ENCODE data around the gene SLC29A4. TPM values are rescaled to one million over a fixed set of nuclear protein-coding genes. Genes with fewer than 3 reads are reported as not detected.
"Not testable (repeated sequence)": the region's sequence is repeated elsewhere in the genome, so short reads cannot be mapped to it uniquely, and the experiment has no call there.

SLC29A4 gene
- total RNA-seq, 1 donor from 2014 or later, result 0.98 TPM

DNA sequence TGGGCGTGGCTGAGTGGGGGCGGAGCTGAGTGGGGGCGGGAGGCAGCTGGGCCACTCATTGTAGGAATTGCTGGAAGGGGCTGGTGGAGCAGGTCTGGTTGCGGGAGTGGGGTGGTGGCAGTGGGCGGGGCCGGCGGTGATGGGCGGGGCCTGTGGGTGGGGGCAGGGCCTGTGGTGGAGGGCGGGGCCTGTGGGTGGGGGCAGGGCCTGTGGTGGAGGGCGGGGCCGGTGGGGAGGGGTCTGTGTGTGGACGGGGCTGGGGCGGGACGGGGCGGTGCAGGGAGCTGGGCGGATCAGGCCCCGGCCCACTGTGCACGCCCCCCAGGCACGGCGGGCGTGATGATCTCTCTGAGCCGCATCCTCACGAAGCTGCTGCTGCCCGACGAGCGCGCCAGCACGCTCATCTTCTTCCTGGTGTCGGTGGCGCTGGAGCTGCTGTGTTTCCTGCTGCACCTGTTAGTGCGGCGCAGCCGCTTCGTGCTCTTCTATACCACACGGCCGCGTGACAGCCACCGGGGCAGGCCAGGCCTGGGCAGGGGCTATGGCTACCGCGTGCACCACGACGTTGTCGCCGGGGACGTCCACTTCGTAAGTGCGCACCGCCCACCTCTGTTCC is 14.0 kb downstream of the SLC29A4 start:
- no peaks in the 10 kb centered on the region for H3K9me3 ChIP-seq
- intact Hi-C loops (cut with DNase I), result no loop called here
- TF ChIP-seq, protein P1, sequence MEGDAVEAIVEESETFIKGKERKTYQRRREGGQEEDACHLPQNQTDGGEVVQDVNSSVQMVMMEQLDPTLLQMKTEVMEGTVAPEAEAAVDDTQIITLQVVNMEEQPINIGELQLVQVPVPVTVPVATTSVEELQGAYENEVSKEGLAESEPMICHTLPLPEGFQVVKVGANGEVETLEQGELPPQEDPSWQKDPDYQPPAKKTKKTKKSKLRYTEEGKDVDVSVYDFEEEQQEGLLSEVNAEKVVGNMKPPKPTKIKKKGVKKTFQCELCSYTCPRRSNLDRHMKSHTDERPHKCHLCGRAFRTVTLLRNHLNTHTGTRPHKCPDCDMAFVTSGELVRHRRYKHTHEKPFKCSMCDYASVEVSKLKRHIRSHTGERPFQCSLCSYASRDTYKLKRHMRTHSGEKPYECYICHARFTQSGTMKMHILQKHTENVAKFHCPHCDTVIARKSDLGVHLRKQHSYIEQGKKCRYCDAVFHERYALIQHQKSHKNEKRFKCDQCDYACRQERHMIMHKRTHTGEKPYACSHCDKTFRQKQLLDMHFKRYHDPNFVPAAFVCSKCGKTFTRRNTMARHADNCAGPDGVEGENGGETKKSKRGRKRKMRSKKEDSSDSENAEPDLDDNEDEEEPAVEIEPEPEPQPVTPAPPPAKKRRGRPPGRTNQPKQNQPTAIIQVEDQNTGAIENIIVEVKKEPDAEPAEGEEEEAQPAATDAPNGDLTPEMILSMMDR (IDR thresholded peaks at IDR 0.05), result no peak
- no peak for DNase-seq
- H3K4me3 ChIP-seq, result no peak overlapping the region
- peak; percentile 35 for ATAC-seq
- H3K27me3 ChIP-seq, result no peaks in the 10 kb centered on the region
- H3K4me1 ChIP-seq, result no peaks in the 10 kb centered on the region
- no peaks in the 10 kb centered on the region for H3K36me3 ChIP-seq
- H3K27ac ChIP-seq, result no peak overlapping the region

DNA sequence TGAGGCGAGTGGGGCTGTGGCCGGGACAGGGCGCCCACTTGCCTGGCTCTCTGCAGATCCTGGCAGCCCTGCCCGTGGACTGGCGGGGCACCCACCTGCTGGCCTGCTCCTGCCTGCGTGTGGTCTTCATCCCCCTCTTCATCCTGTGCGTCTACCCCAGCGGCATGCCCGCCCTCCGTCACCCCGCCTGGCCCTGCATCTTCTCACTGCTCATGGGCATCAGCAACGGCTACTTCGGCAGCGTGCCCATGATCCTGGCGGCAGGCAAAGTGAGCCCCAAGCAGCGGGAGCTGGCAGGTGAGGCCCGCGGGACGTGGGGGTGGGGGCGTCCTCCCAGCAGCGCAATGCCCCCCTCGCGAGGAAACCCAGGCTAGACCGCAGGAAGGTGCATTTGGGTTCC is 17.6 kb downstream of the SLC29A4 start:
- ATAC-seq, result no peak
- intact Hi-C loops (cut with DNase I), result no loop called here
- TF ChIP-seq, protein P1 (IDR thresholded peaks at IDR 0.05), result no peak
- no peaks in the 10 kb centered on the region for H3K9me3 ChIP-seq
- H3K27ac ChIP-seq, result no peak overlapping the region
- no peaks in the 10 kb centered on the region for H3K4me1 ChIP-seq
- H3K4me3 ChIP-seq, result no peak overlapping the region
- no peaks in the 10 kb centered on the region for H3K27me3 ChIP-seq
- H3K36me3 ChIP-seq, result no peaks in the 10 kb centered on the region
- DNase-seq, result no peak

DNA sequence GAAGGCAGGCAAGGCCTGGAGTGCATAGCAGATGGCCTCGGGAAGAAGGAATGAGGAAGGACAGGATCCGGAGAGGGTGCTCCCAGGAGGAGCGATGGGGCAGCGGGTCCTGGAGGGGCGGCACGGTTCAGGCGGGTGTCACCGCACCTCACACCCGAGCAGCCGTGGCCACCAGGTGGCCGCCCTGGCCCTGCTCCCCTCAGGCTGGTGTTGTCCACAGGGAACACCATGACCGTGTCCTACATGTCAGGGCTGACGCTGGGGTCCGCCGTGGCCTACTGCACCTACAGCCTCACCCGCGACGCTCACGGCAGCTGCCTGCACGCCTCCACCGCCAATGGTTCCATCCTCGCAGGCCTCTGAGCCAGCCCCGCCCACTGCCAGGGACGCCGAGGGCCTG is 19.8 kb downstream of the SLC29A4 start:
- DNase-seq (no peak), ATAC-seq (peak; percentile 21)
- Histone ChIP-seq H3K27me3 (no peaks in the 10 kb centered on the region), H3K9me3 (no peaks in the 10 kb centered on the region), H3K36me3 (peaks cover 11% of the 10 kb centered on the region), H3K4me1 (no peaks in the 10 kb centered on the region), H3K27ac (no peak overlapping the region), H3K4me3 (no peak overlapping the region)
- intact Hi-C loops (cut with DNase I), result no loop called here
- TF ChIP-seq, protein P1 (IDR thresholded peaks at IDR 0.05), result no peak

DNA sequence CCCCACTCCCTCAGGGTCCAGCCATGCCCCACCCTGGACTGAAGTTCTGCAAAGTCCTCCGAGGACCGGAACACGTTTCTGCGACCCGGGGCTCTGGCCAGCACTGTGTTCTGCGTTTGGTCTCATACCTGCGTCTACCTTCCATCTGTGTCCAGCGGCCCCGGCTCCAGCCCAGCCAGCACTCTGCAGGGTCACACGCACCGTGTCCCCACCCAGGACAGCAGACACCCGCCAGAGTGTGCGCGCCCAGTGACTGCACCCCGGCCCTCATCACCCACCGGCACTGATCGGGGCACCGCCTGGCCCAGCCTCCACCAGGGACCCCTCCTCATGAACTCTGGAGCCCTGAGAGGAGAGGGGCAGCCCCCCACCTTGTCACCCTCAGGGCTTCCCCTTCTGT is 20.3 kb downstream of the SLC29A4 start:
- no peaks in the 10 kb centered on the region for H3K9me3 ChIP-seq
- peak; percentile 2 for ATAC-seq
- no peak for DNase-seq
- no peaks in the 10 kb centered on the region for H3K4me1 ChIP-seq
- intact Hi-C loops (cut with DNase I), result no loop called here
- TF ChIP-seq, protein P1 (IDR thresholded peaks at IDR 0.05), result no peak
- no peak overlapping the region for H3K27ac ChIP-seq
- H3K4me3 ChIP-seq, result no peak overlapping the region
- H3K36me3 ChIP-seq, result peaks cover 16% of the 10 kb centered on the region
- H3K27me3 ChIP-seq, result no peaks in the 10 kb centered on the region

DNA sequence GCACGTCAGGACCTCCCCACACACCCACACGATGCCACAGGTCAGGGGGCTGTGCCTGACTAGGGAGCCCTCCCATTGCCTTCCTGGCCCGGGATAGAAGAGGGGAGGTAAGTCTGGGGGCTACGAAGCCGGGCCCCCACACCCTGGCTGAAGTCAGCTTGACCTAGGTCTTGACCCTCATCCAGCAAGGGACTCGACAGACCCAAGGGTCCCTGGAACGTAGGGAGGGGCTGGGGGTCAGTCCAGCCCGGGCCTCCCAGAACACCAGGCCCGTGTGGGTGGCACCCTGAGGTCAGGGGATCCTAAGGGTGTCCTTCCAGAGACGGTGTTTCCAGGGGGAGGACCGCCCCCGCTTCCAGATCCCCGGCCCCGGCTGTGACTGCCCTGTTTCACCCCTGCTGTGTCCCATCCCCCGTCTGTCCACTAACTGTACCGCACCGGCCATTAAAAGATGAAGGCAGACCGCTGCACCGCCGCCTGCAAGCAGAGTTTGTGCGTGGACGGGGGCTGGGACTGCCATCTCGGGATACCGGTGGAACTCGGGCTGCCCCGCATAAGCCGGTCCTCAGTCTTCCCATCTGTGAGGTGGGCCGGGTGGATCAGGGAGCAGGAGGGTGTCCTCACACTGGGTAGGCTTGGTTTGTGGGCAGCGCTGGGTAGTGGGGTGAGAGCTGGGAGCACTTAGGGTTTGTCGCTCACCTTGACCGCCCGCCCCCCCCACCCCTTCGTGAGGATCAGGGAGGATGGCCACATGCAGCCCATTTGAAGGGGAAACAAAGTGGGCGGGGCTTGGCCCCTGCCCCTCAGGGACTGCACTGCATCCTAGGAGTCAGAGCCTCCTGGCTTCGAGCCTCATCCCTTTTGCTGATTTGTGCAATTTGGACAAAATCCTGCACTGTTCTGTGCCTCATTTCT is 21.1 kb downstream of the SLC29A4 start:
- Histone ChIP-seq H3K27ac (no peak overlapping the region), H3K27me3 (no peaks in the 10 kb centered on the region), H3K4me1 (no peaks in the 10 kb centered on the region), H3K4me3 (no peak overlapping the region), H3K36me3 (peaks cover 24% of the 10 kb centered on the region), H3K9me3 (no peaks in the 10 kb centered on the region)
- ATAC-seq, result peak; percentile 2
- intact Hi-C loops (cut with DNase I), result no loop called here
- DNase-seq, result no peak
- TF ChIP-seq, protein P1 (IDR thresholded peaks at IDR 0.05), result no peak

DNA sequence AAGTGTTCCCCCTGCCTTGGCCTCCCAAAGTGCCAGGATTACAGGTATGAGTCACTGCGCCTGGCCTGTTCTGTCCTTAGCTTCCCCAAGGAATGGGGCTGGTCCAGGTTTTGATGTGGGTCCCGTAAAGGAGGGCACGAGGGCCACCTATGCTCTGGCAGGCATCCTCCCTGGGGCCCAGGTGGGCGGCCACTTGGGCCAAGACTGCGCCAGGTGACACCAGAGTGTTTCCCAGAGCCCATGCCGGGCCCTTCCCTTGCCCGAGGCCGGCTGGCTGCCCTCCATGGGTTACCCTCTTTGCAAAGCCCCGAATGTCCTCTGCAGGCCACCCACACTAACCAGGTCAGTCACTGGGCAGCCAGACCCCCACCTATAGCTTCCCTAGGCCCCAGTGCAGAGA is 22.3 kb downstream of the SLC29A4 start:
- DNase-seq; H3K27me3 ChIP-seq; H3K27ac ChIP-seq; H3K9me3 ChIP-seq; ATAC-seq; intact Hi-C loops (cut with DNase I); H3K4me1 ChIP-seq; H3K4me3 ChIP-seq: not testable (repeated sequence)
- peaks cover 32% of the 10 kb centered on the region for H3K36me3 ChIP-seq

DNA sequence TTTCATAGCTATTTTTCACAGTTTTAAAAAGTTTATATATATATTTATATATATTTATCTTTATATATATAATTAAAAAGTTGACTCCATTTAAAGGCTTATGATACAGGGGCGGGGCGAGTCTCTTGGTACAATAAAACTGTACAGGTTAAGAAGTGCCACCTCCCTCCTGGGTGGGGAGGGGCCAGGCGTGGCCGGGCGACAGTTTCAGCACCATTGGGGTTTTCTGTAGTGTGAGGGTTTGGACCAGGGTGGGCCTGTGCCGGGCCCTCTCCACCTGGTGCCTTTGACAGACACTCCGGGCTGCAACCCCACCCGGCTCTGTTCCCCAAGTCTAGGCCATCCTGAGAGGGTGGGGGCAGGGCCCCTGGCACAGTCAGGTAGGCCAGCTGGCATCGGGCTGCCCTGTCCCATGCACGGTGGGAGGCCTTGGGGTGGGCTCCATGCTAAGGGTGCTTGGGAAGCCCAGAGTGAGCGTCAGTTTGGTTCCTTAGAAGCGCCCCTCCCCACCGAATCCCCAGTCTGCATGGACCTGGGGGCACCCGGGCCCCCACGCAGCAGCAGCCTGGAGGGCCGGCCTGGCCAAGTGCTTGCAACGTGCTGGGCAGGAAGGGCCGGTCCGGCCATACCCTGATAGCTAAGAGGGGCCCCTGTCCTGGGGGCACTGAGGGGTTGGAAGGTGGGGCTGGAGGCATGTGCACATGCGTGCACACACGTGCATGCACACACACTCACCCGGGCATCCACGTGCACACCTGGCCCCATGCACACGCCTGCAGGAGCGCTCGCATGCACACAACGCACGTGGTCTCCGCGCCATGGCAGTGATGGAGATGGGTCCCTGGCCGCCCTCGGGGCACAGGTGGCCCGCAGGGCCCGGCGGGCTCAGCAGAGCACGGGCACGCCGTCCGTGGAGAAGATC is 24.7 kb downstream of the SLC29A4 start:
- H3K4me1 ChIP-seq; intact Hi-C loops (cut with DNase I); H3K27ac ChIP-seq; H3K27me3 ChIP-seq; H3K4me3 ChIP-seq; ATAC-seq; H3K9me3 ChIP-seq; DNase-seq: not testable (repeated sequence)
- H3K36me3 ChIP-seq, result peaks cover 50% of the 10 kb centered on the region

Measured in upper lobe of right lung (tissue), 1 donor.